Fibroblast of the aortic adventitia (primary cell): ENCODE measurements around the gene REV3L. TPM values are rescaled to one million over a fixed set of nuclear protein-coding genes. Genes with fewer than 3 reads are reported as not detected.
"Not testable (repeated sequence)": the region's sequence is repeated elsewhere in the genome, so short reads cannot be mapped to it uniquely, and the experiment has no call there.

Source experiments
- DNase-seq: peaks from one replicate; pipeline ENCODE4 v3.0.0-alpha.2; 2010; ENCODE audit warnings: low read depth
- H3K4me3 ChIP-seq: 2 replicates; pipeline ENCODE4 v1.5.1; 2011; ENCODE audit warnings: low read depth, mild to moderate bottlenecking, control low read depth, low read length, moderate library complexity
- total RNA-seq: library from RNA; depleted of rRNA; stranded (reverse); fragments of >200 nt; gene quantifications from 2 replicates; pipeline ENCODE4 v1.2.3, GENCODE V29; 2012; ENCODE audit warnings: low replicate concordance
- TF ChIP-seq, protein P1 (sequence below): IDR thresholded peaks from 2 replicates; pipeline ENCODE4 v1.5.1; 2011; ENCODE audit warnings: mild to moderate bottlenecking, low read length, control low read depth, inconsistent platforms; ENCODE audit not compliant: insufficient read depth

Gene REV3L
- total RNA-seq, 1 donor, result 77.4 TPM

DNA sequence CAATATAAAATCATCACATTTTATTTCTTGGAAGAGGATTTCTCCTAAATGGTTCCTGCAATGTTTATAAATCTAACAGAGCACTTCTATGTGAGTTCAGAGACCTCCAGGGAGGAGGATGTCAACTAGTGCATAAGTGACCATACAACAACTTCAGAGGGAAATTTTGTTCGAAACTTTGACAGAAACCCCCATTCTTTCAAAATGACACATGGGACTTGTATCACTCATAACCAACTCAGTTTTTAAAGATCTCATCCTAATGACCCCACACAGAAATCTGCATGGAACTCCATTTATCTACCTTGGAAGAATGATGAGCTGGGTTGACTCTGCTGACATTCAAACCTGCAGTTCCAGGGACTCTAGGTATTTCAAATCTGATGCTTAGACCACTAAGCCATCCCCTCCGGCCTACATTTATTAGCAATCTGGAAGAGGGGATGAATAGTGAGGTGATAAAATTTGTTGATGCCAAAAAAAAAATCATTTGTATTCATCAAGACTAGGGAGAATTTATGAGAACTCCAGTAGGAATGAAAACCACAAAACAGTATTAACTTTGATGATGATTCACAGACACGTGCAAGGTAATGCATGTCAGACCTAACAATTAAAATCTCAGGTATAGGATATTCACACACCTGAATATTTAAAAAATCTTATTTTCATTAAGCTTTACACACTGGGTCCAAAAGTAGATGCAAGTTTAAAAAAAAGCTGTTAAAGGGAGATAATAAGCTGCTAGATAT, 153.0 kb downstream of the REV3L start:
- no peak for DNase-seq
- TF ChIP-seq, protein P1, sequence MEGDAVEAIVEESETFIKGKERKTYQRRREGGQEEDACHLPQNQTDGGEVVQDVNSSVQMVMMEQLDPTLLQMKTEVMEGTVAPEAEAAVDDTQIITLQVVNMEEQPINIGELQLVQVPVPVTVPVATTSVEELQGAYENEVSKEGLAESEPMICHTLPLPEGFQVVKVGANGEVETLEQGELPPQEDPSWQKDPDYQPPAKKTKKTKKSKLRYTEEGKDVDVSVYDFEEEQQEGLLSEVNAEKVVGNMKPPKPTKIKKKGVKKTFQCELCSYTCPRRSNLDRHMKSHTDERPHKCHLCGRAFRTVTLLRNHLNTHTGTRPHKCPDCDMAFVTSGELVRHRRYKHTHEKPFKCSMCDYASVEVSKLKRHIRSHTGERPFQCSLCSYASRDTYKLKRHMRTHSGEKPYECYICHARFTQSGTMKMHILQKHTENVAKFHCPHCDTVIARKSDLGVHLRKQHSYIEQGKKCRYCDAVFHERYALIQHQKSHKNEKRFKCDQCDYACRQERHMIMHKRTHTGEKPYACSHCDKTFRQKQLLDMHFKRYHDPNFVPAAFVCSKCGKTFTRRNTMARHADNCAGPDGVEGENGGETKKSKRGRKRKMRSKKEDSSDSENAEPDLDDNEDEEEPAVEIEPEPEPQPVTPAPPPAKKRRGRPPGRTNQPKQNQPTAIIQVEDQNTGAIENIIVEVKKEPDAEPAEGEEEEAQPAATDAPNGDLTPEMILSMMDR, result no peak
- no peak overlapping the region for H3K4me3 ChIP-seq

- no peak overlapping the region for H3K4me3 ChIP-seq
- TF ChIP-seq, protein P1, result no peak
- no peak for DNase-seq
Observed at GRCh38 chr6:111326563-111326962, 156.5 kb downstream of the REV3L start.

DNA sequence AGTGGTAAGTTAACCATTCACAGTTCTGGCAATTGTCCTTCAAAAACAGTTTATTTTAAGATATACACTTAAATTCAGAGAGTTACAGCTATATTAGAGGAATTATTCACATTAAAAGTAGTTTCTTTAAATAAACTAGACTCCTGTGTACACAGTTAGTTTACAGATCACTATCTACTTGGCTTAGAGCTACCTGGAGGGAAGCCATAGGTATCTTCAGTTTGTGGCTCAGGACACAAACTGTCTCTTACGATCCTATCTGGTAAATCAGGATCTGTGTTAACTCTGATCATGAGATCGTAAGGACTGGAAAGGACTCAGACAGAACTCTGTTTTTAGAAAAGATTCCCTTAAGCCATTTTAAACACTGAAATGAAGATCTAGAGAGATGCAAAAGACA, 160.9 kb downstream of the REV3L start:
- no peak overlapping the region for H3K4me3 ChIP-seq
- TF ChIP-seq, protein P1, result no peak
- DNase-seq, result no peak

DNA sequence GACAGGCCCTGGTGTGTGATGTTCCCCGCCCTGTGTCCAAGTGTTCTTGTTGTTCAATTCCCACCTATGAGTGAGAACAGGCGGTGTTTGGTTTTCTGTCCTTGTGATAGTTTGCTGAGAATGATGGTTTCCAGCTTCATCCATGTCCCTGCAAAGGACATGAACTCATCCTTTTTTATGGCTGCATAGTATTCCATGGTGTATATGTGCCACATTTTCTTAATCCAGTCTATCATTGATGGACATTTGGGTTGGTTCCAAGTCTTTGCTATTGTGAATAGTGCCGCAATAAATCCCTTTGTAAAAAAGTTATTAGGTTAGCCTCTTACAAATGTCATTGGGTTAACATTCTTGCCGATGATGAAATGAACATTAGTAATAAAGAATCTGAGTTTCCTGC, 175.1 kb downstream of the REV3L start:
- not testable (repeated sequence) for H3K4me3 ChIP-seq, DNase-seq

- no peak overlapping the region for H3K4me3 ChIP-seq
- no peak for DNase-seq
- TF ChIP-seq, protein P1, result no peak
Observed at GRCh38 chr6:111307275-111307858, 175.7 kb downstream of the REV3L start.

DNA sequence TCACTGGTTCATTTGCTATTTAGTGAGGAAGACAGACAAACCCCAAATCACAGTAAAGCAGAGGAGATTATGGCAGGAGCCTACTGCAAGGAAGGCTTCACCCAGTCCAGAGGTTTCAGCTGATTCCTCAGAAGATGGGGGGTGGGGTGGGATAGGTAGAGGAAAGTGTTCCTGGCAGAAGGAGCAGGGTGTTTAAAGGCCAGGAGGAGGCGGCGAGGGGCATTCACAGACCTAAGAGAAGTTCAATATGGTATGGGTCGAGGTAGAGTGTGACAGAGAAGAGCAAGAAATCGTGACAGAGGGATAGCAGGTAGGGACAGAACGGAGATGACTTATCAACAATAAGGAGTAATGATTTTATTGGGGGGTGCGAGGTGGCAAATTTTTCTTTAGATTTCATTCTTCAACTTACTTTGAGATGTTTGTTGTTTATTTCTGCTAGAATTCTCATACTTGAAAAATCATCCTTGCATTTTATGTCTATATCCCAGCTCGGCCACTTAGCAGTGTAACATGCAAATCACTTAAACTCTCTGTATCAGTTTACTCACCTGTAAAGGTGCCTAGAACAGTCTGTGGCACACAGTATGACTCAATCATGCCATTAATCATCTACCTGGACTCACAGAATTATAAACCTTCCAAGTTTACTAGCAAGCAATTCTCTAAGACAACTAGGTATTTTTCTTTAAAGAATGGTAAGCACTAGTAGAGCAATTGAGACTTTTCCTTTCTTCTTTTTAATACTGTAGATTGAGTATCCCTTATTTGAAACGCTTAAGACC, 176.7 kb downstream of the REV3L start:
- no peak overlapping the region for H3K4me3 ChIP-seq
- TF ChIP-seq, protein P1, result no peak
- no peak for DNase-seq

DNA sequence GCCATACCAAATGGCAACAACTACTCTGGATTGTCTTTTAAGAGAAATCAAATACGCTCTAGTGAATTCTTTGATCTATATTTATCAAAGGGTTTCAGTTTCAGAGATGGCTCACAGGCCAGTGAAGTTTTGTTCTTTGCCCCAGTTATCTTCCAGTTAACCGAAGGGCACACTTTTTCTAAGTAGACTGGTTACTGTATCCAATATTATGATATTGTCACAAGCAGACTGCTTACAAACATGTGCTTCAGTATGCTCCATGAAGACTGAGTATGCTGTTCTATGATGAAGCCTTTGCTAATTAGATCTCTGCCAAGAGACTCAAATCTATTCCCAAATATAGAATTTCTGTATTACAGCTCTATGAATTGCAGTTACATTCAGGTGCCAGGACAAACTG, 181.1 kb downstream of the REV3L start:
- DNase-seq, result no peak
- TF ChIP-seq, protein P1, result no peak

DNA sequence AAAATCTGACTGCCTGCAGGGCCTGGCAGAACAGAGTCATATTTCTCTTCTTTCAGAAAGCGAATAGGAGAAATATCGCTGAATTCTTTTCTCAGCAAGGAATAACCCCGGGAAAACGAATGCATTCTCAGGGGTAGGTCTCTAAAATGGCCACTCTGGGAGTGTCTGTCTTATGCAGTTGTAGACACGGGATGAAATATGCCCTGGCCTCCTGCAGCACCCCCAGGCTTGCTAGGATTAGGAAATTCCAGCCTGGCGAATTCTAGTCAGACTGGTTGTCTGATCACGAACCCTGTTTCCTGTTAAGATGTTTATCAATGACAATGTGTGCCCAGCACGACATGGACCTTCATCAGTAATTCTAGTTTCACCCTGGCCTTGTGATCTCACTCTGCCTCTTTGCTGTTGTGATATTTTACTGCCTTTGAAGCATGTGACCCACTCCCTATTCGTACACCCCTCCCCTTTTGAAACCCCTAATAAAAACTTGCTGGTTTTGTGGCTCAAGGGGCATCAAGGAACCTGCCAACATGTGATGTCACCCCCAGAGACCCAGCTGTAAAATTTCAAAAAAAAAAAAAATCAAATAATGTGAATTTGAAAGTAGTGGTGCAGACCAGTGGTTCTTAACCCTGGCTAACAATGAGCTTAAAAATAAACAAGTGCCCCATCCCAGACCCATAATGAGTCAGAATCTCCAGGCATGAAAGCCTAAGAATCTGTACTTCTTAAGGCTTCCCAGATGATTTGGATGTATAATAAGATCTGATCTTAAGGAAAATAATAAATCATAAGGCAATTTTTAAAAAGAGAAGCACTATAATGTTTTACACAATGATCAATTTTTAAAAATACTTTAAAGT, 181.8 kb downstream of the REV3L start:
- H3K4me3 ChIP-seq, result not testable (repeated sequence)
- peak; percentile 31 for DNase-seq

More for the DNA sequence above, 181.1 kb downstream of the REV3L start:
- H3K4me3 ChIP-seq, result no peak overlapping the region
